Uterus (tissue), 4 donors: Measurements from ENCODE around the gene SUGCT. TPM values are rescaled to one million over a fixed set of nuclear protein-coding genes. Genes with fewer than 3 reads are reported as not detected.

Experiments used
- DNase-seq, 2 donors: peaks; one replicate each; pipeline ENCODE4 v3.0.0-alpha.2; 2019 to 2020
- H3K27ac ChIP-seq, 2 donors: fragments of 200-600 bp; sonication (generic); 1 replicate in 1 of 2; 2 replicates in 1 of 2; pipeline ENCODE4 v1.5.1; 2016 to 2018
- H3K27me3 ChIP-seq, 2 donors: fragments of 200-600 bp; sonication (generic); one replicate each; pipeline ENCODE4 v1.5.1; 2018 to 2019; ENCODE audit warnings: control low read depth in 1 of 2
- H3K36me3 ChIP-seq, 2 donors: fragments of 200-600 bp; sonication (generic); one replicate each; pipeline ENCODE4 v1.5.1; 2019; ENCODE audit warnings: control low read depth in 1 of 2
- H3K4me1 ChIP-seq, 2 donors: fragments of 200-600 bp; sonication (generic); one replicate each; pipeline ENCODE4 v1.5.1; 2018 to 2019; ENCODE audit warnings: control low read depth in 1 of 2
- H3K4me3 ChIP-seq, 2 donors: fragments of 200-600 bp; sonication (generic); 1 replicate in 1 of 2; 2 replicates in 1 of 2; pipeline ENCODE4 v1.5.1; 2018 to 2019; ENCODE audit warnings: mild to moderate bottlenecking in 1 of 2
- H3K9me3 ChIP-seq, 2 donors: fragments of 200-600 bp; sonication (generic); one replicate each; pipeline ENCODE4 v1.5.1; 2019; ENCODE audit warnings: control low read depth in 1 of 2
- POLR2A ChIP-seq, 2 donors: fragments of 450-650 bp; IDR thresholded peaks; one replicate each; pipeline ENCODE4 v1.6.1; 2016; ENCODE audit warnings: antibody characterized with exemption in 2 of 2, mild to moderate bottlenecking in 1 of 2, moderate library complexity in 1 of 2
- intact Hi-C: fragments of 100-400 bp; cut with DNase I; formaldehyde crosslinking; loops from one replicate; pipeline ENCODE4 v1.15.1; 2023; ENCODE audit warnings: low total_unique reads
- total RNA-seq, 4 donors: library from RNA; depleted of rRNA in 3 of 4; stranded (reverse); fragments of >200 nt in 3 of 4; gene quantifications; one replicate each; pipeline versions ENCODE4 v1.1.0 to v1.2.4, GENCODE V29; 2014 to 2023
- TF ChIP-seq, protein P1 (sequence below), 4 experiments: fragments of 200-600 bp in 2 of 4; fragments of 450-650 bp in 2 of 4; sonication (generic) in 2 of 4; IDR thresholded peaks; one replicate each; pipeline ENCODE4 v1.5.1; 2016 to 2019; ENCODE audit warnings: antibody characterized with exemption in 4 of 4, mild to moderate bottlenecking in 2 of 4, moderate library complexity in 1 of 4
- donor health status: DM: yes; HTN: yes; CAD: no.

Gene SUGCT
- total RNA-seq, 4 donors from 2014 or later, result 2.0 to 9.6 (median 6.3) TPM; not detected in 1

DNA sequence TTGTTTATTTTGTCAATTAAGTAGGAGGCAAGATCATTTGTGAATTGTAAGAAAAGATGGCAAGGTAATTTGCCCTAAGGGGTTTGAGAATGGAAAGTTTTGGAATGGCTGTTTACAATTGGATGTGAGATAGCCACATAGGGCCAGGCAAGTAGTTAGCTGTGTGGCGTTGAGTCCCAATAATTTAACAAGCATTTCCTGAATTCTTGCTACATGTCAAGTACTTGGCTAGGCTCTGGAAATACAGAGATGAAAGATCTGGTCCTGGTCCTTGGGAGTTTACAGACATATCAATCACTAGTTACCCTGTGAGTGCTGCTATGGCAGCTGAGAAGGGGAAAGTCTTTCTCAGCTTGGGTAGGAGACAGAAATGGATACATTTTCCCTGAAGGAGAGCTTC, 401.6 kb downstream of the SUGCT start:
- Histone ChIP-seq H3K27me3 (no peaks in the 10 kb centered on the region), H3K4me1 (no peaks in the 10 kb centered on the region), H3K27ac (no peak overlapping the region), H3K36me3 (no peaks in the 10 kb centered on the region), H3K4me3 (no peak overlapping the region), H3K9me3 (no peaks in the 10 kb centered on the region)
- intact Hi-C loops, result no loop called here
- DNase-seq, result no peak
- TF ChIP-seq, protein P1, sequence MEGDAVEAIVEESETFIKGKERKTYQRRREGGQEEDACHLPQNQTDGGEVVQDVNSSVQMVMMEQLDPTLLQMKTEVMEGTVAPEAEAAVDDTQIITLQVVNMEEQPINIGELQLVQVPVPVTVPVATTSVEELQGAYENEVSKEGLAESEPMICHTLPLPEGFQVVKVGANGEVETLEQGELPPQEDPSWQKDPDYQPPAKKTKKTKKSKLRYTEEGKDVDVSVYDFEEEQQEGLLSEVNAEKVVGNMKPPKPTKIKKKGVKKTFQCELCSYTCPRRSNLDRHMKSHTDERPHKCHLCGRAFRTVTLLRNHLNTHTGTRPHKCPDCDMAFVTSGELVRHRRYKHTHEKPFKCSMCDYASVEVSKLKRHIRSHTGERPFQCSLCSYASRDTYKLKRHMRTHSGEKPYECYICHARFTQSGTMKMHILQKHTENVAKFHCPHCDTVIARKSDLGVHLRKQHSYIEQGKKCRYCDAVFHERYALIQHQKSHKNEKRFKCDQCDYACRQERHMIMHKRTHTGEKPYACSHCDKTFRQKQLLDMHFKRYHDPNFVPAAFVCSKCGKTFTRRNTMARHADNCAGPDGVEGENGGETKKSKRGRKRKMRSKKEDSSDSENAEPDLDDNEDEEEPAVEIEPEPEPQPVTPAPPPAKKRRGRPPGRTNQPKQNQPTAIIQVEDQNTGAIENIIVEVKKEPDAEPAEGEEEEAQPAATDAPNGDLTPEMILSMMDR (IDR thresholded peaks at IDR 0.05), result no peak
- TF ChIP-seq POLR2A (IDR thresholded peaks at IDR 0.05), result no peak

DNA sequence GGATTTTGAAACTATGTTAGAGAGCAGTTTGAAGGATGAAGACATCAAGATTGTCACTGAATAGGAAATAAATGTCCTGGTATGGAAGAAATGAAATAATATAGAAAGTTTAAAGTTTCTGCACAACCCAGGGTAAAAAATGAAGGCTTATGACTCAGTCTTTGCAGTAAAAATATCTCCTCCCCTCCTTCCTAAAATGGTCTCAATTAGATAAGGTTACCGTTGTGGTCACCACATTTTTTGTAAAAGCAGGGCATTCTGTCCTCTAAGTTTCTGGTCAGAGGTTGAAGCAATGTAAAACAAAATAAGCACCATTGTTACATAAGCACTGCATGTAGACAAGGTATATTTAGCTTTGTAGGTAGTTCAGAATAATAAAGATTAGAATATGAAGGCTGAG, 403.5 kb downstream of the SUGCT start:
- no peak overlapping the region for H3K27ac ChIP-seq
- no peaks in the 10 kb centered on the region for H3K27me3 ChIP-seq
- intact Hi-C loops, result no loop called here
- H3K9me3 ChIP-seq, result no peaks in the 10 kb centered on the region
- H3K36me3 ChIP-seq, result no peaks in the 10 kb centered on the region
- H3K4me3 ChIP-seq, result no peak overlapping the region
- no peaks in the 10 kb centered on the region for H3K4me1 ChIP-seq
- DNase-seq, result no peak
- no peak for TF ChIP-seq POLR2A (IDR thresholded peaks at IDR 0.05)
- TF ChIP-seq, protein P1 (IDR thresholded peaks at IDR 0.05), result no peak

DNA sequence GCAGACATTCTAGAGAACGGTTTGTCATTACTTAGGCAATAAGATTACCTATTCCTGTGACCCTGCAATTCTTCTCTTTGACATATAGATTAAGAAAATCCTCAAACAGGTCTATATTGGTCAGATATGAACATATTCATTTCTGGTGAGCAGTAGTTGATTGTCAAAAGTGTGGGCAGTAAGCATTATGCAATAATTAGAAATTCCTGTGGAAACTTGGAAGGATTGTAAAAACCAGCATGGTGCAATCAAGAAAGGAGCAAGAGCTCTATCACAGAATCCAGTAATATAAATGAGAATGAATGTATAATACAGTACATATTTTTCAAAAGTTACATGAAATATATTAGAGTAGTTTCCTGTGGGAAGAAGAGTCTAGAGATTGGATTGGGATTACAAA, 406.5 kb downstream of the SUGCT start:
- no peak overlapping the region for H3K4me3 ChIP-seq
- intact Hi-C loops, result no loop called here
- no peaks in the 10 kb centered on the region for H3K4me1 ChIP-seq

DNA sequence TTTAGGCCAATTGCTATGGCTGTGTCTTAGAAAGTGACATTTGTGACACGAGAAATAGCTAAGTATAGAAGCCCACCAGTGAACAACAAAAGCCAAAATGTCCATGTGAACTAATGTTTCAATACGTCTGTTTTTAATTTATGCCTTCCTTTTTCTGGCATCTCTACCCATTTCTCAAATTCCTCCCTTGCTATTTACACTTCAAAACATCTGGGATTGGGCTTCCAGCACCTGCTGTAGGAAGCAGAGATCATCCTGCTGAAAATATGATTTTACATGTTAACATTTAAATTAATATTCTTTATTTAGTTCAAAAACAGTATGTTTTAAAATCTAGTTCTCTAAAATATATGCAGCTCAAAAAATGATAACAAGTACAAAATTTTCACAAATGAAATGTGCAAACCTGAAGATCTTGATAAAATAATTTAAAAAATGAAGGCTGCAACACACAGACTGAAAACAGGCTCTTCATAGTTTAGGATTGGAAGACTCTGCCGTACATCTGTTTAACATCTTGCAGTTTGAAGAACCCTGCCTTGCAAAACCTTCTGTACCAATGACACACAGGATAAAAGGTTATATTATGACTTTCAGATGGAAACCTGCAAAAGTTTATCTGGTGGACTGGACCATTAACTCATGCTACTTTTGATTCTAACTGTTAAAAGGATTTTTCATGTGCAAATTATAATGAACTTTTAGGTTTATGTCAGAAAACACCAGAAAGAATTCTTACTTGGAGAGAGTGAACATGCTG, 408.4 kb downstream of the SUGCT start:
- Histone ChIP-seq H3K27me3 (no peaks in the 10 kb centered on the region), H3K36me3 (no peaks in the 10 kb centered on the region), H3K4me1 (no peaks in the 10 kb centered on the region), H3K9me3 (no peaks in the 10 kb centered on the region), H3K27ac (peak overlapping the region in 1 of 2 donors; percentile 21), H3K4me3 (no peak overlapping the region)
- intact Hi-C loops, result no loop called here
- TF ChIP-seq POLR2A (IDR thresholded peaks at IDR 0.05), result no peak
- TF ChIP-seq, protein P1 (IDR thresholded peaks at IDR 0.05), result no peak
- DNase-seq, result no peak

More for the DNA sequence above, 406.5 kb downstream of the SUGCT start:
- no peak overlapping the region for H3K27ac ChIP-seq
- H3K36me3 ChIP-seq, result no peaks in the 10 kb centered on the region
- H3K27me3 ChIP-seq, result no peaks in the 10 kb centered on the region
- no peak for TF ChIP-seq POLR2A (IDR thresholded peaks at IDR 0.05)
- TF ChIP-seq, protein P1 (IDR thresholded peaks at IDR 0.05), result no peak
- no peaks in the 10 kb centered on the region for H3K9me3 ChIP-seq
- no peak for DNase-seq

DNA sequence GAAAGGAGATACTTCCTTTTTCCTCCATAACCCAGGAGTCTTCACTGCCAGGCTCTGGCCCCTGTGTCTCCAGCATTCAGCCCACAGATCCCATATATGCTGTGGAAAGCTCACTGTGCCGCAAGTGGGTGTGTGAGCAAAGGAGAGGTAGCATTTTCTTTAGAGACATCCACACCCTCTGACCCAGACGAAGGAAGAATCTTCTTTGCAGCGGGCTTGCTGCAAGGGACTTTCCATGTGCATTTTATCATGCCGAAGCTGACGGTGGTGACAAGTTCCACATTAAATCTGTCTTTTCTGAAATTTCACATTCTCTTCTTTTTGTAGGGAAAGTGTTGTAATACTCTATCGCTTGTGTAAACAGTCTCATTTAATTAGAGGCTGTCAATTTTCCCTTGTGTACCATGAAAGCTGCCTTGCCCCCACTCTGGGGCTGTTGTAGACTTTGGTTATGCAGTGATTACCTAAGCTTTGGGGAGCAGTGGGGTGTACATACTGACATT, 409.5 kb downstream of the SUGCT start:
- no peaks in the 10 kb centered on the region for H3K4me1 ChIP-seq
- no peak overlapping the region for H3K27ac ChIP-seq
- intact Hi-C loops, result no loop called here
- no peak overlapping the region for H3K4me3 ChIP-seq
- DNase-seq, result no peak
- H3K9me3 ChIP-seq, result no peaks in the 10 kb centered on the region
- H3K36me3 ChIP-seq, result no peaks in the 10 kb centered on the region
- TF ChIP-seq, protein P1 (IDR thresholded peaks at IDR 0.05), result no peak
- no peak for TF ChIP-seq POLR2A (IDR thresholded peaks at IDR 0.05)
- no peaks in the 10 kb centered on the region for H3K27me3 ChIP-seq
